CD14-positive monocyte (primary cell): ENCODE results near the gene FST. TPM values are rescaled to one million over a fixed set of nuclear protein-coding genes. Genes with fewer than 3 reads are reported as not detected.

Source experiments
- DNase-seq, 3 donors: peaks; one replicate each; pipeline ENCODE4 v3.0.0-alpha.2; 2011 to 2022
- H2AFZ ChIP-seq: 2 replicates; pipeline ENCODE4 v1.6.0; 2012; ENCODE audit warnings: mild to moderate bottlenecking, low read depth, low read length, inconsistent platforms; ENCODE audit not compliant: insufficient read depth, poor library complexity, severe bottlenecking
- H3K27ac ChIP-seq, 2 donors: 1 replicate in 1 of 2; 2 replicates in 1 of 2; pipeline ENCODE4 v1.5.1; 2012 to 2013; ENCODE audit warnings: low read length in 2 of 2, control low read depth in 1 of 2, inconsistent platforms in 1 of 2, low read depth in 1 of 2, mild to moderate bottlenecking in 1 of 2
- H3K27me3 ChIP-seq, 2 donors: one replicate each; pipeline versions ENCODE4 v1.6.0 to v1.6.1; 2011 to 2013; ENCODE audit warnings: low read length in 2 of 2; ENCODE audit not compliant: control insufficient read depth in 2 of 2, insufficient read depth in 2 of 2
- H3K36me3 ChIP-seq, 2 donors: replicated peaks in 1 of 2; 1 replicate in 1 of 2; 2 replicates in 1 of 2; pipeline versions ENCODE4 v1.5.1 to v1.6.1; 2012 to 2013; ENCODE audit warnings: low read length in 2 of 2, control low read depth in 1 of 2, inconsistent platforms in 1 of 2, mild to moderate bottlenecking in 1 of 2; ENCODE audit not compliant: insufficient read depth in 2 of 2, control insufficient read depth in 1 of 2
- H3K4me1 ChIP-seq, 2 donors: 1 replicate in 1 of 2; 2 replicates in 1 of 2; pipeline versions ENCODE4 v1.5.1 to v1.6.1; 2012 to 2013; ENCODE audit warnings: low read length in 2 of 2, control low read depth in 1 of 2, inconsistent platforms in 1 of 2, mild to moderate bottlenecking in 1 of 2, moderate library complexity in 1 of 2; ENCODE audit not compliant: insufficient read depth in 2 of 2, control insufficient read depth in 1 of 2
- H3K4me2 ChIP-seq: replicated peaks from 2 replicates; pipeline ENCODE3; 2012; ENCODE audit warnings: low read length, moderate library complexity, mild to moderate bottlenecking; ENCODE audit not compliant: poor library complexity, severe bottlenecking; ENCODE audit errors: extremely low read depth
- H3K4me3 ChIP-seq, 3 experiments: fragments of 200-600 bp in 1 of 3; sonication (generic) in 1 of 3; replicated peaks in 1 of 3; 1 replicate in 2 of 3; 2 replicates in 1 of 3; pipeline ENCODE4 v1.5.1; 2011 to 2013; ENCODE audit warnings: low read length in 3 of 3, mild to moderate bottlenecking in 3 of 3, control low read depth in 2 of 3, low read depth in 2 of 3, inconsistent platforms in 1 of 3, moderate library complexity in 1 of 3
- H3K79me2 ChIP-seq: 2 replicates; pipeline ENCODE4 v1.6.0; 2012; ENCODE audit warnings: mild to moderate bottlenecking, control low read depth, inconsistent platforms, low read length, moderate library complexity; ENCODE audit not compliant: insufficient read depth
- H3K9ac ChIP-seq: 2 replicates; pipeline ENCODE4 v1.6.0; 2017; ENCODE audit warnings: low read length, mild to moderate bottlenecking; ENCODE audit not compliant: insufficient read depth, poor library complexity, severe bottlenecking
- H3K9me3 ChIP-seq, 2 donors: replicated peaks in 1 of 2; 1 replicate in 1 of 2; 2 replicates in 1 of 2; pipeline versions ENCODE4 v1.5.1 to v1.6.1; 2012 to 2013; ENCODE audit warnings: low read length in 2 of 2, control low read depth in 1 of 2; ENCODE audit not compliant: control insufficient read depth in 1 of 2, insufficient read depth in 1 of 2
- H4K20me1 ChIP-seq: 2 replicates; pipeline ENCODE4 v1.6.0; 2012; ENCODE audit warnings: mild to moderate bottlenecking, low read length, control low read depth, moderate library complexity; ENCODE audit not compliant: insufficient read depth
- H3K27ac Mint-ChIP-seq, 7 donors: one replicate each; pipeline ENCODE4 v1.8.0; 2020; ENCODE audit warnings: mild to moderate bottlenecking in 7 of 7, mixed read lengths in 7 of 7, moderate library complexity in 6 of 7, inconsistent platforms in 2 of 7
- H3K27me3 Mint-ChIP-seq, 3 donors: one replicate each; pipeline ENCODE4 v1.8.0; 2021 to 2022; ENCODE audit warnings: low read depth in 3 of 3, mild to moderate bottlenecking in 3 of 3, mixed read lengths in 3 of 3, moderate library complexity in 3 of 3, inconsistent platforms in 1 of 3
- H3K36me3 Mint-ChIP-seq, 2 donors: one replicate each; pipeline ENCODE4 v1.8.0; 2020; ENCODE audit warnings: mixed read lengths in 2 of 2, inconsistent platforms in 1 of 2, mild to moderate bottlenecking in 1 of 2
- H3K4me1 Mint-ChIP-seq: one replicate; pipeline ENCODE4 v1.8.0; 2020; ENCODE audit warnings: mild to moderate bottlenecking, mixed read lengths
- H3K4me3 Mint-ChIP-seq, 2 donors: one replicate each; pipeline ENCODE4 v1.8.0; 2020; ENCODE audit warnings: mild to moderate bottlenecking in 2 of 2, mixed read lengths in 2 of 2, moderate library complexity in 1 of 2
- H3K9me3 Mint-ChIP-seq, 7 donors: one replicate each; pipeline ENCODE4 v1.8.0; 2020 to 2022; ENCODE audit warnings: mixed read lengths in 7 of 7, mild to moderate bottlenecking in 6 of 7, moderate library complexity in 6 of 7, inconsistent platforms in 2 of 7
- CTCF ChIP-seq: fragments of 200-600 bp; IDR thresholded peaks from one replicate; pipeline ENCODE4 v1.8.0; 2022; ENCODE audit warnings: antibody characterized with exemption, mild to moderate bottlenecking
- intact Hi-C, 2 donors: fragments of 100-400 bp; cut with micrococcal nuclease; formaldehyde crosslinking; loops; one replicate each; pipeline versions ENCODE4 v1.15.0 to v1.15.1; 2023
- polyA plus RNA-seq, 3 donors: library from polyadenylated mRNA; depleted of rRNA in 1 of 3; unstranded in 2 of 3; stranded (reverse) in 1 of 3; fragments of 300-500 nt in 2 of 3; fragments of >200 nt in 1 of 3; fragmentation: Illumina TruSeq in 2 of 3; gene quantifications; 1 replicate in 2 of 3; 2 replicates in 1 of 3; pipeline ENCODE4 v1.2.3, GENCODE V29; 2012 to 2021

The FST gene
- polyA plus RNA-seq, 3 donors = 0.23 TPM; not detected in 2

- no peaks in the 10 kb centered on the region for H3K9me3 ChIP-seq
- H3K4me1 Mint-ChIP-seq = no peaks in the 10 kb centered on the region
- no peaks in the 10 kb centered on the region for H3K79me2 ChIP-seq
- H3K4me2 ChIP-seq = no peak overlapping the region
- no peaks in the 10 kb centered on the region for H3K36me3 ChIP-seq
- H3K27me3 Mint-ChIP-seq = peaks cover 0 to 2% (median 1%) of the 10 kb centered on the region in 3 donors
- no peak overlapping the region for H3K4me3 ChIP-seq
- DNase-seq = no peak
- intact Hi-C loops = no loop called here
- H3K4me1 ChIP-seq = no peaks in the 10 kb centered on the region
- H3K27ac Mint-ChIP-seq = no peak overlapping the region
- H3K9me3 Mint-ChIP-seq = peaks cover 0 to 7% (median 4%) of the 10 kb centered on the region in 7 donors
- no peaks in the 10 kb centered on the region for H3K36me3 Mint-ChIP-seq
- no peak overlapping the region for H3K9ac ChIP-seq
- no peak overlapping the region for H3K4me3 Mint-ChIP-seq
- no peaks in the 10 kb centered on the region for H4K20me1 ChIP-seq
- no peak overlapping the region for H2AFZ ChIP-seq
- no peaks in the 10 kb centered on the region for H3K27me3 ChIP-seq
- TF ChIP-seq CTCF = no peak
- H3K27ac ChIP-seq = no peak overlapping the region
Measured at GRCh38 chr5:53520813-53521212, 40.4 kb downstream of the FST start.

Other genes starting within 250 kb of the FST start
- gene NDUFS4, start 80.0 kb downstream of the FST start, polyA plus RNA-seq = 100 to 1,000 TPM in 2 of 3 donors, 10 to 100 TPM in 1; 42.5 to 118 (median 111) TPM